ENCODE data around the gene FAIM2.

DNA sequence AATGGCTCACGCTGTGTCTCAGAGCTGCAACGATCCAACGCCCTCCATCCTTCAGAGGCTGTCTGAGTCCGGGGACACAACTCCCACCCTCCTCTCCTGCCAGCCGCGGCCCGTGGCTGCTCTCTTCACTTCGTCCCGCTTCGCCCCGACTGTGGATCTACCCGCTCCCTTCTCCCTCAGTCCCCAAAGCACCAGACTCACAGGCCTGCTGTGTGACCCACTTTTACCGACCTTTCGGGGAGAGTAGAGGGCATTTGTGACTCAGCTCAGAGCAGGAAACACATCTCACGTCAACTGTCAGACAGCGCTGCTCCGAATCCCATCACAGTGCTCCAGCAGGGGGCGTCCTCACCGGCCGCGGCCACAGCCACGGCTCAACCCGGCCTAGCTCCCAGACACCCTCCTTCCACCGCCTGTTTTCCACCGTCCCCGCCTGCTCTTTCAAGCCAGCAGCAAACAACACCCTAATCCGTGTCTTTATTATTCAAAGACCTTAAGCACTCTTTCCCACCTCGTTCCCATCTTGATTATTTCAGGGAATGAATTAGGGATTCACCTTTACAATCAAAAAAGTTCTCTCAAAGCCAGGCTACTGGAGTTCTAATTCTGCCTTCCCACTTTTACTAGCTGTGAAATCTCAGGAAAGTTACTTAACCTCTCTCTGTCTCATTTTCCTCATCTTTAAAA is 41.8 kb upstream of the FAIM2 start:
- TF ChIP-seq, protein P1, sequence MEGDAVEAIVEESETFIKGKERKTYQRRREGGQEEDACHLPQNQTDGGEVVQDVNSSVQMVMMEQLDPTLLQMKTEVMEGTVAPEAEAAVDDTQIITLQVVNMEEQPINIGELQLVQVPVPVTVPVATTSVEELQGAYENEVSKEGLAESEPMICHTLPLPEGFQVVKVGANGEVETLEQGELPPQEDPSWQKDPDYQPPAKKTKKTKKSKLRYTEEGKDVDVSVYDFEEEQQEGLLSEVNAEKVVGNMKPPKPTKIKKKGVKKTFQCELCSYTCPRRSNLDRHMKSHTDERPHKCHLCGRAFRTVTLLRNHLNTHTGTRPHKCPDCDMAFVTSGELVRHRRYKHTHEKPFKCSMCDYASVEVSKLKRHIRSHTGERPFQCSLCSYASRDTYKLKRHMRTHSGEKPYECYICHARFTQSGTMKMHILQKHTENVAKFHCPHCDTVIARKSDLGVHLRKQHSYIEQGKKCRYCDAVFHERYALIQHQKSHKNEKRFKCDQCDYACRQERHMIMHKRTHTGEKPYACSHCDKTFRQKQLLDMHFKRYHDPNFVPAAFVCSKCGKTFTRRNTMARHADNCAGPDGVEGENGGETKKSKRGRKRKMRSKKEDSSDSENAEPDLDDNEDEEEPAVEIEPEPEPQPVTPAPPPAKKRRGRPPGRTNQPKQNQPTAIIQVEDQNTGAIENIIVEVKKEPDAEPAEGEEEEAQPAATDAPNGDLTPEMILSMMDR (conservative IDR thresholded peaks at IDR 0.05; ENCODE audit: low read depth in 2 of 2) = peak; percentile 89 to 94
- no peak for TF ChIP-seq EZH2 (IDR thresholded peaks at IDR 0.05; ENCODE audit: low read depth, unreplicated experiment)
- TF ChIP-seq, protein P2, sequence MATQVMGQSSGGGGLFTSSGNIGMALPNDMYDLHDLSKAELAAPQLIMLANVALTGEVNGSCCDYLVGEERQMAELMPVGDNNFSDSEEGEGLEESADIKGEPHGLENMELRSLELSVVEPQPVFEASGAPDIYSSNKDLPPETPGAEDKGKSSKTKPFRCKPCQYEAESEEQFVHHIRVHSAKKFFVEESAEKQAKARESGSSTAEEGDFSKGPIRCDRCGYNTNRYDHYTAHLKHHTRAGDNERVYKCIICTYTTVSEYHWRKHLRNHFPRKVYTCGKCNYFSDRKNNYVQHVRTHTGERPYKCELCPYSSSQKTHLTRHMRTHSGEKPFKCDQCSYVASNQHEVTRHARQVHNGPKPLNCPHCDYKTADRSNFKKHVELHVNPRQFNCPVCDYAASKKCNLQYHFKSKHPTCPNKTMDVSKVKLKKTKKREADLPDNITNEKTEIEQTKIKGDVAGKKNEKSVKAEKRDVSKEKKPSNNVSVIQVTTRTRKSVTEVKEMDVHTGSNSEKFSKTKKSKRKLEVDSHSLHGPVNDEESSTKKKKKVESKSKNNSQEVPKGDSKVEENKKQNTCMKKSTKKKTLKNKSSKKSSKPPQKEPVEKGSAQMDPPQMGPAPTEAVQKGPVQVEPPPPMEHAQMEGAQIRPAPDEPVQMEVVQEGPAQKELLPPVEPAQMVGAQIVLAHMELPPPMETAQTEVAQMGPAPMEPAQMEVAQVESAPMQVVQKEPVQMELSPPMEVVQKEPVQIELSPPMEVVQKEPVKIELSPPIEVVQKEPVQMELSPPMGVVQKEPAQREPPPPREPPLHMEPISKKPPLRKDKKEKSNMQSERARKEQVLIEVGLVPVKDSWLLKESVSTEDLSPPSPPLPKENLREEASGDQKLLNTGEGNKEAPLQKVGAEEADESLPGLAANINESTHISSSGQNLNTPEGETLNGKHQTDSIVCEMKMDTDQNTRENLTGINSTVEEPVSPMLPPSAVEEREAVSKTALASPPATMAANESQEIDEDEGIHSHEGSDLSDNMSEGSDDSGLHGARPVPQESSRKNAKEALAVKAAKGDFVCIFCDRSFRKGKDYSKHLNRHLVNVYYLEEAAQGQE (IDR thresholded peaks at IDR 0.05; ENCODE audit: unreplicated experiment) = peak; percentile 8
- no peak for TF ChIP-seq POLR2AphosphoS5 (IDR thresholded peaks at IDR 0.05; ENCODE audit: low read depth)
- TF ChIP-seq EZH2phosphoT487 (IDR thresholded peaks at IDR 0.05; ENCODE audit: unreplicated experiment) = no peak
- TF ChIP-seq CREB1 (CRISPR knock-in tag; IDR thresholded peaks at IDR 0.05; ENCODE audit: low read depth) = peak; percentile 55
- TF ChIP-seq, protein P3, sequence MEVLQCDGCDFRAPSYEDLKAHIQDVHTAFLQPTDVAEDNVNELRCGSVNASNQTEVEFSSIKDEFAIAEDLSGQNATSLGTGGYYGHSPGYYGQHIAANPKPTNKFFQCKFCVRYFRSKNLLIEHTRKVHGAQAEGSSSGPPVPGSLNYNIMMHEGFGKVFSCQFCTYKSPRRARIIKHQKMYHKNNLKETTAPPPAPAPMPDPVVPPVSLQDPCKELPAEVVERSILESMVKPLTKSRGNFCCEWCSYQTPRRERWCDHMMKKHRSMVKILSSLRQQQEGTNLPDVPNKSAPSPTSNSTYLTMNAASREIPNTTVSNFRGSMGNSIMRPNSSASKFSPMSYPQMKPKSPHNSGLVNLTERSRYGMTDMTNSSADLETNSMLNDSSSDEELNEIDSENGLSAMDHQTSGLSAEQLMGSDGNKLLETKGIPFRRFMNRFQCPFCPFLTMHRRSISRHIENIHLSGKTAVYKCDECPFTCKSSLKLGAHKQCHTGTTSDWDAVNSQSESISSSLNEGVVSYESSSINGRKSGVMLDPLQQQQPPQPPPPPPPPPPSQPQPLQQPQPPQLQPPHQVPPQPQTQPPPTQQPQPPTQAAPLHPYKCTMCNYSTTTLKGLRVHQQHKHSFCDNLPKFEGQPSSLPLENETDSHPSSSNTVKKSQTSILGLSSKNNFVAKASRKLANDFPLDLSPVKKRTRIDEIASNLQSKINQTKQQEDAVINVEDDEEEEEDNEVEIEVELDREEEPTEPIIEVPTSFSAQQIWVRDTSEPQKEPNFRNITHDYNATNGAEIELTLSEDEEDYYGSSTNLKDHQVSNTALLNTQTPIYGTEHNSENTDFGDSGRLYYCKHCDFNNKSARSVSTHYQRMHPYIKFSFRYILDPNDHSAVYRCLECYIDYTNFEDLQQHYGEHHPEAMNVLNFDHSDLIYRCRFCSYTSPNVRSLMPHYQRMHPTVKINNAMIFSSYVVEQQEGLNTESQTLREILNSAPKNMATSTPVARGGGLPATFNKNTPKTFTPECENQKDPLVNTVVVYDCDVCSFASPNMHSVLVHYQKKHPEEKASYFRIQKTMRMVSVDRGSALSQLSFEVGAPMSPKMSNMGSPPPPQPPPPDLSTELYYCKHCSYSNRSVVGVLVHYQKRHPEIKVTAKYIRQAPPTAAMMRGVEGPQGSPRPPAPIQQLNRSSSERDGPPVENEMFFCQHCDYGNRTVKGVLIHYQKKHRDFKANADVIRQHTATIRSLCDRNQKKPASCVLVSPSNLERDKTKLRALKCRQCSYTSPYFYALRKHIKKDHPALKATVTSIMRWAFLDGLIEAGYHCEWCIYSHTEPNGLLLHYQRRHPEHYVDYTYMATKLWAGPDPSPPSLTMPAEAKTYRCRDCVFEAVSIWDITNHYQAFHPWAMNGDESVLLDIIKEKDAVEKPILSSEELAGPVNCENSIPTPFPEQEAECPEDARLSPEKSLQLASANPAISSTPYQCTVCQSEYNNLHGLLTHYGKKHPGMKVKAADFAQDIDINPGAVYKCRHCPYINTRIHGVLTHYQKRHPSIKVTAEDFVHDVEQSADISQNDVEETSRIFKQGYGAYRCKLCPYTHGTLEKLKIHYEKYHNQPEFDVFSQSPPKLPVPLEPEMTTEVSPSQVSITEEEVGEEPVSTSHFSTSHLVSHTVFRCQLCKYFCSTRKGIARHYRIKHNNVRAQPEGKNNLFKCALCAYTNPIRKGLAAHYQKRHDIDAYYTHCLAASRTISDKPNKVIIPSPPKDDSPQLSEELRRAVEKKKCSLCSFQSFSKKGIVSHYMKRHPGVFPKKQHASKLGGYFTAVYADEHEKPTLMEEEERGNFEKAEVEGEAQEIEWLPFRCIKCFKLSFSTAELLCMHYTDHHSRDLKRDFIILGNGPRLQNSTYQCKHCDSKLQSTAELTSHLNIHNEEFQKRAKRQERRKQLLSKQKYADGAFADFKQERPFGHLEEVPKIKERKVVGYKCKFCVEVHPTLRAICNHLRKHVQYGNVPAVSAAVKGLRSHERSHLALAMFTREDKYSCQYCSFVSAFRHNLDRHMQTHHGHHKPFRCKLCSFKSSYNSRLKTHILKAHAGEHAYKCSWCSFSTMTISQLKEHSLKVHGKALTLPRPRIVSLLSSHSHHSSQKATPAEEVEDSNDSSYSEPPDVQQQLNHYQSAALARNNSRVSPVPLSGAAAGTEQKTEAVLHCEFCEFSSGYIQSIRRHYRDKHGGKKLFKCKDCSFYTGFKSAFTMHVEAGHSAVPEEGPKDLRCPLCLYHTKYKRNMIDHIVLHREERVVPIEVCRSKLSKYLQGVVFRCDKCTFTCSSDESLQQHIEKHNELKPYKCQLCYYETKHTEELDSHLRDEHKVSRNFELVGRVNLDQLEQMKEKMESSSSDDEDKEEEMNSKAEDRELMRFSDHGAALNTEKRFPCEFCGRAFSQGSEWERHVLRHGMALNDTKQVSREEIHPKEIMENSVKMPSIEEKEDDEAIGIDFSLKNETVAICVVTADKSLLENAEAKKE (CRISPR knock-in tag; IDR thresholded peaks at IDR 0.05) = no peak
- TF ChIP-seq, protein P4, sequence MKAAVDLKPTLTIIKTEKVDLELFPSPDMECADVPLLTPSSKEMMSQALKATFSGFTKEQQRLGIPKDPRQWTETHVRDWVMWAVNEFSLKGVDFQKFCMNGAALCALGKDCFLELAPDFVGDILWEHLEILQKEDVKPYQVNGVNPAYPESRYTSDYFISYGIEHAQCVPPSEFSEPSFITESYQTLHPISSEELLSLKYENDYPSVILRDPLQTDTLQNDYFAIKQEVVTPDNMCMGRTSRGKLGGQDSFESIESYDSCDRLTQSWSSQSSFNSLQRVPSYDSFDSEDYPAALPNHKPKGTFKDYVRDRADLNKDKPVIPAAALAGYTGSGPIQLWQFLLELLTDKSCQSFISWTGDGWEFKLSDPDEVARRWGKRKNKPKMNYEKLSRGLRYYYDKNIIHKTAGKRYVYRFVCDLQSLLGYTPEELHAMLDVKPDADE (IDR thresholded peaks at IDR 0.05) = no peak
- 0 out of 2 replicates have a peak, but pooled peaks have one; percentile 23 for TF ChIP-seq NANOG (IDR thresholded peaks at IDR 0.05; ENCODE audit: borderline replicate concordance)
- TF ChIP-seq ZNF114 (CRISPR knock-in tag; IDR thresholded peaks at IDR 0.05) = no peak
- TF ChIP-seq ZNF331 (CRISPR knock-in tag; IDR thresholded peaks at IDR 0.05; ENCODE audit: low read depth) = no peak
- TF ChIP-seq JUNB (IDR thresholded peaks at IDR 0.05; ENCODE audit: unreplicated experiment) = no peak
- no peak for TF ChIP-seq STAT1 (IDR thresholded peaks at IDR 0.05; ENCODE audit: unreplicated experiment)

Measured in GM23338 (cell line).